Kidney epithelial cell (primary cell): ENCODE measurements around the gene ALPP. TPM values are rescaled to one million over a fixed set of nuclear protein-coding genes. Genes with fewer than 3 reads are reported as not detected.
"Not testable (repeated sequence)": the region's sequence is repeated elsewhere in the genome, so short reads cannot be mapped to it uniquely, and the experiment has no call there.

ENCODE experiments used
- DNase-seq: peaks from one replicate; pipeline ENCODE4 v3.0.0-alpha.2; 2010; ENCODE audit warnings: low read depth
- H3K27me3 ChIP-seq: 2 replicates; pipeline ENCODE4 v1.6.0; 2011; ENCODE audit warnings: low read length; ENCODE audit not compliant: control insufficient read depth, insufficient read depth
- H3K36me3 ChIP-seq: 2 replicates; pipeline ENCODE4 v1.5.1; 2011; ENCODE audit warnings: low read length; ENCODE audit not compliant: control insufficient read depth, insufficient read depth
- H3K4me3 ChIP-seq: 2 replicates; pipeline ENCODE4 v1.5.1; 2011; ENCODE audit warnings: low read depth, mild to moderate bottlenecking, control low read depth, low read length
- total RNA-seq: library from RNA; depleted of rRNA; stranded (reverse); fragments of >200 nt; gene quantifications from 2 replicates; pipeline ENCODE4 v1.2.3, GENCODE V29; 2015
- TF ChIP-seq, protein P1 (sequence below): IDR thresholded peaks from 2 replicates; pipeline ENCODE4 v1.5.1; 2011; ENCODE audit warnings: mild to moderate bottlenecking, moderate library complexity, low read length, control low read depth, inconsistent platforms; ENCODE audit not compliant: insufficient read depth, poor library complexity, severe bottlenecking

The ALPP gene
- total RNA-seq, 1 donor from 2014 or later: not detected

DNA sequence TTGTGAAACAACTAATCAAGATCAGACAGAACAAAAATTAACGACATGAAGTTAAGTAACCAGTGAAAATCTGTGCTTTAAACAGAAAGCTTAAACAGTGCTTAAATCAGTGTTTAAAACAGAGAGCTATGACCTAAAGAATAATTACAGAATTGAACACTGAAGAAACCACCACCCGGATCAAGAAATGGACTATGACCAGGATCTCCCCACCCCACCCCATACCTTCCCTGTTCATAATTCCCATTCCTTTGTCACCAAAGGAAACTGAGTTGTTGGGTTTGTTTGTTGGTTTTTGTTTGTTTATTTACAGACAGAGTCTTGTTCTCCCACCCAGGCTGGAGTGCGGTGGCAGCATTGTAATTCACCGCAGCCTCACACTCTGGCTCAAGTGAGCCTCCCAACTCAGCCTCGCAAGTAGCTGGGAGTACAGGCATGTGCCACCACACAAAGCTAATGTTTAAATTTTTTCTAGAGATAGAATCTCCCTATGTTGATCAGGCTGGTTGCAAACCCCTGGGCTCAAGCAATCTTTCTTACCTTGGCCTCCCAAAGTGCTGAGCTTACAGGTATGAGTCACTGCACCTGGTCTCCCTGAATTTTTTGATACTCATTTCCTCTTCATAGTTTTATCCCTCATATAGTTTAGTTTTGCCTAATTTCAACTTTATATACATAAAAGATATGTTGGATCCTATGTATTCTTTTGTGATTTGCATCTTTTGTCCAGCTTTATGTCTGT, 19.9 kb downstream of the ALPP start:
- TF ChIP-seq, protein P1, sequence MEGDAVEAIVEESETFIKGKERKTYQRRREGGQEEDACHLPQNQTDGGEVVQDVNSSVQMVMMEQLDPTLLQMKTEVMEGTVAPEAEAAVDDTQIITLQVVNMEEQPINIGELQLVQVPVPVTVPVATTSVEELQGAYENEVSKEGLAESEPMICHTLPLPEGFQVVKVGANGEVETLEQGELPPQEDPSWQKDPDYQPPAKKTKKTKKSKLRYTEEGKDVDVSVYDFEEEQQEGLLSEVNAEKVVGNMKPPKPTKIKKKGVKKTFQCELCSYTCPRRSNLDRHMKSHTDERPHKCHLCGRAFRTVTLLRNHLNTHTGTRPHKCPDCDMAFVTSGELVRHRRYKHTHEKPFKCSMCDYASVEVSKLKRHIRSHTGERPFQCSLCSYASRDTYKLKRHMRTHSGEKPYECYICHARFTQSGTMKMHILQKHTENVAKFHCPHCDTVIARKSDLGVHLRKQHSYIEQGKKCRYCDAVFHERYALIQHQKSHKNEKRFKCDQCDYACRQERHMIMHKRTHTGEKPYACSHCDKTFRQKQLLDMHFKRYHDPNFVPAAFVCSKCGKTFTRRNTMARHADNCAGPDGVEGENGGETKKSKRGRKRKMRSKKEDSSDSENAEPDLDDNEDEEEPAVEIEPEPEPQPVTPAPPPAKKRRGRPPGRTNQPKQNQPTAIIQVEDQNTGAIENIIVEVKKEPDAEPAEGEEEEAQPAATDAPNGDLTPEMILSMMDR: no peak
- Histone ChIP-seq H3K4me3 (no peak overlapping the region), H3K36me3 (no peaks in the 10 kb centered on the region), H3K27me3 (peaks cover 2% of the 10 kb centered on the region)
- DNase-seq: no peak

DNA sequence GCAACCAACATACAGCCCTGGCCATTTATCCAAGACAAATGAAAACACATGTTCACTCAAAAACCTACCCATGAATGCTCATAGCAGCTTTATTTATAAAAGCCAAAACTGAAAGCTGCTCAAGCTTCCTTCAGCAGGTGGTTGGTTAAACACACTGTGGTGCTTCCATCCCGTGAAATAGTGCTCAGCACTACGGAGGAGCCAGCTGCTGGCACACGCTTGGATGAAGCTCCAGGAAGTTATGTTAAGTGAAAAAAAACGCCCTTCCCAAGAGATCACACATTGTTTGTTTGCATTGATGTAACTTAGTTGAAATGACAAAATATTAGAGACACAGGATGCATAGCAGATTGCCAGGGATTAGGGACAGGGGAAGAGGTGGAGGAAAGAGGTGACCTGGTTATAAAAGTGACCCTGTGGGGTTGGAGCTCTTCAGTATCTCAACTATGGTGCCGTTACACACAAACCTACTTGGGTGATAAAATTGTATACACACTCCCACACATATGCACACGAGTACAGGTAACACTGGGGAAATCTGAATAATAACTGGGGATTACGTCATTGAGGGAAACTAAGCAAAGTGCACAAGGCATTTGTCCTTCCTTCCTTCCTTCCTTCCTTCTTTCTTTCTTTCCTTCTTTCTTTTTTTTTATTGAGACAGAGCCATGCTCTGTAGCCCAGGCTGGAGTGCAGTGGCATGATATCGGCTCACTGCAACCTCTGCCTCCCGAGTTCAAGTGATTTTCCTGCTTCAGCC, 21.9 kb downstream of the ALPP start:
- Histone ChIP-seq H3K36me3 (no peaks in the 10 kb centered on the region), H3K27me3 (peaks cover 2% of the 10 kb centered on the region), H3K4me3 (no peak overlapping the region)
- TF ChIP-seq, protein P1: no peak
- no peak for DNase-seq

DNA sequence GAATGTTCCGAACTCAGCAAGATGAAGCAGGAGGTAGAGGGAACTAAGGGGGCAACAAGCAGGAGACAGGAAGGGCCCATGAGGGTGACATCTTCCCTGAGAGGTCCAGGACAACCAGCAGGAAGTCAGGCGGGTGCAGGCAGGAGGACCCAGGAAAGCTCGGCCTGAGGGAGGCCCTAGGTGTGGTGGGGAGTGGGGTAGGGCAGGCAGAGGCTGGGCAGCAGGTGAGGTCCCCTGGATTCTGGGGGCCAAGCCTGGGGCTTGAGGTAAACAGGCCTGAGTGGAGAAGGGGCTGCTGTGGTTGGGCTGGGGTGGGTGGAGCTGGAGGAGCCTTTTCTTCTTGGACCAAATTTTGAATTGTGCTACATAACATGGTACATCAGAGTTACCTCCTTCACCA, 24.0 kb downstream of the ALPP start:
- Histone ChIP-seq H3K36me3 (no peaks in the 10 kb centered on the region), H3K4me3 (no peak overlapping the region), H3K27me3 (peaks cover 2% of the 10 kb centered on the region)
- TF ChIP-seq, protein P1: no peak
- no peak for DNase-seq

DNA sequence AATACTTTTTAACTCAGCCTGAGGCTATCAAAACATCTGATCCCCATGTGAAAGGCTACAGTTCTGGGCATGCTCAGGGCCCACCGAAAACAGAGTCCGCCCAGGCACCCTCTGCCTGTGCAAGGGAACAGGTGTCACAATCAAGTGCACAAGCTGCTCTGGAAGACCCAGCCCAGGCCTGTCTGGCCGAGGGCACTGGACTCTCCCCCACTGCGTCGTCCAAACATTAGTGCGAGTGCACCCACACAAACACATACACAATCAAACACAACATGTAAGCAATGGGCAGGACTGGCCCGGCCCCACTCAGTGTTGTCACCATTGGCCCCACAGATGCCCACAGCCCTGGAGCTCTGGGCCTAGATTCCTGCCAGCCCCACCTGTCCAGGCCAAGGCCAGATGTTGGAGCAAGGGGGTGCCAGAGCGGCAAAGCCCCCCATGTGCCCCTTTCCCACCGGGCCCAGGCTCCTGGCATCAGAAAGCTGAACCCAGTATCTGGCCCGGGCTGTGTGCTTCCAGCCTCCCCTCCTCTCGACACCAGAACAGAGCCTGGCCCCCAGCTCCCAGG, 27.5 kb downstream of the ALPP start:
- TF ChIP-seq, protein P1: no peak
- Histone ChIP-seq H3K36me3 (no peaks in the 10 kb centered on the region), H3K27me3 (peaks cover 20% of the 10 kb centered on the region), H3K4me3 (no peak overlapping the region)
- DNase-seq: no peak

DNA sequence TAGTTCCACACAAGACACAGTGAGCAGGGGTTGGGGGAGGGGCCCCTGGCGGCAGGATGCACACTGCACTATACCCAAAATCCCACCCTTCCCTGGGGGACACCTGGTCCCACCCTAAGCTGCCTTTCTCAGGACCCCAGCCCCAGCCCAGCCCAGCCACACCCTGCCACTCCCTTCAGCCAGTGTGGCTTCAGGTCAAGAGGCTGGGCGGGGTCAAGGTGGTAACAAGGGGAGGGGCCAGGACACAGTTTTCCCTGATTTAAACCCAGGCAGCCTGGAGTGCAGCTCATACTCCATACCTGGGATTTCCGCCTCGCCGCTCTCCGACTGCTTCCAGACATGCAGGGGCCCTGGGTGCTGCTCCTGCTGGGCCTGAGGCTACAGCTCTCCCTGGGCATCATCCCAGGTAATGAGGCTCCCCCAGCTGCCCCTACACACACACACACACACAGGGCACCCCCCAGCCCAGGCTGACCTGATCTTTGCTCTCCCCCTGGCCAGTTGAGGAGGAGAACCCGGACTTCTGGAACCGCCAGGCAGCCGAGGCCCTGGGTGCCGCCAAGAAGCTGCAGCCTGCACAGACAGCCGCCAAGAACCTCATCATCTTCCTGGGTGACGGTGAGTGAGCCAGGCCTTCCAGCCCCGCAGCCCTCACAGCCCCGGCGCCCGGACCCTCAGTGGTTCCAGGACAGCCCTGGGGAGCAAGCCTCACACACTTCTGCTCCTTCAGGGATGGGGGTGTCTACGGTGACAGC, 28.2 kb downstream of the ALPP start, which contains the start of gene ALPG:
Gene ALPG (plus strand): TSS at position 289 of the 755 bp plus-strand sequence. CDS start 51 bp downstream, at position 340.
- TF ChIP-seq, protein P1: no peak
- no peak for DNase-seq
- no peaks in the 10 kb centered on the region for H3K36me3 ChIP-seq
- no peak within 1 kb of the TSS for H3K4me3 ChIP-seq
- peaks cover 20% of the 10 kb centered on the region for H3K27me3 ChIP-seq

DNA sequence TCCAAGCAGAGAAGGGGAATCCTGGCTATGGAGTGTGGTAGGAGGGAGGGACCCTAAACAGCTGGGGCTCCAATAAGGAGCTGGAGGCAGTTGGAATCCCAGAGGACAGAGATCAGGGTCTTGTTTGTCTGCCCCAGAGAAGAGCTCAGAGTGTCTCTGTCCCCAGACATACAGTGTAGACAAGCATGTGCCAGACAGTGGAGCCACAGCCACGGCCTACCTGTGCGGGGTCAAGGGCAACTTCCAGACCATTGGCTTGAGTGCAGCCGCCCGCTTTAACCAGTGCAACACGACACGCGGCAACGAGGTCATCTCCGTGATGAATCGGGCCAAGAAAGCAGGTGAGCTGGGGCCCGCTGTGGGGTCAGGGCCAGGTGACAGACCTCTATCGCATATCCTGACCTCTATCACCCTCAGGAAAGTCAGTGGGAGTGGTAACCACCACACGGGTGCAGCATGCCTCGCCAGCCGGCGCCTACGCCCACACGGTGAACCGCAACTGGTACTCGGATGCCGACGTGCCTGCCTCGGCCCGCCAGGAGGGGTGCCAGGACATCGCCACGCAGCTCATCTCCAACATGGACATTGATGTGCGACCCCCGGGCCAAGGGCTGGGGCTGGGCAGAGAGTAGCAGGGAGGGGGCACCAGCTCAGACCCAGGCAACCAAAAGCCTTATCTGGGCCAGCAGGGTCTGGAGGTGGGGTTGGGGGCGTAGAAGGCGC, 29.0 kb downstream of the ALPP start:
- peaks cover 19% of the 10 kb centered on the region for H3K27me3 ChIP-seq
- not testable (repeated sequence) for H3K36me3 ChIP-seq, DNase-seq, H3K4me3 ChIP-seq

DNA sequence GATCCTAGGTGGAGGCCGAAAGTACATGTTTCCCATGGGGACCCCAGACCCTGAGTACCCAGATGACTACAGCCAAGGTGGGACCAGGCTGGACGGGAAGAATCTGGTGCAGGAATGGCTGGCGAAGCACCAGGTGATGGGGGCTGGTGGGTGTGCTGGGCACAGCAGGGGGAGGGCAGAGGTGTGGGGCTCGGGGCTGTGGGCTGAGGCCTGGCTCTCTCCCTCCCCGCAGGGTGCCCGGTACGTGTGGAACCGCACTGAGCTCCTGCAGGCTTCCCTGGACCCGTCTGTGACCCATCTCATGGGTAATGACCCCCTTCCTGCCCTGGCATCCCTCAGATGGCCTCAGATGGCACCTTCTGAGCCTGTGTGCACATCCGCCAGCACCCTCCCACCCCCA, 29.7 kb downstream of the ALPP start:
- not testable (repeated sequence) for DNase-seq, H3K4me3 ChIP-seq, H3K36me3 ChIP-seq
- H3K27me3 ChIP-seq: peaks cover 23% of the 10 kb centered on the region

DNA sequence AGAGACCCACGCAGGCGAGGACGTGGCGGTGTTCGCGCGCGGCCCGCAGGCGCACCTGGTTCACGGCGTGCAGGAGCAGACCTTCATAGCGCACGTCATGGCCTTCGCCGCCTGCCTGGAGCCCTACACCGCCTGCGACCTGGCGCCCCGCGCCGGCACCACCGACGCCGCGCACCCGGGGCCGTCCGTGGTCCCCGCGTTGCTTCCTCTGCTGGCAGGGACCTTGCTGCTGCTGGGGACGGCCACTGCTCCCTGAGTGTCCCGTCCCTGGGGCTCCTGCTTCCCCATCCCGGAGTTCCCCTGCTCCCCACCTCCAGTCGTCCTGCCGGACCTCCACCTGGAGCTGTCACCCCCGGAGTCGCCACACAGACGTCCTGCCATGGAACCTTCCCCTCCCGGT, 31.1 kb downstream of the ALPP start:
- DNase-seq, H3K4me3 ChIP-seq, H3K36me3 ChIP-seq: not testable (repeated sequence)
- peaks cover 26% of the 10 kb centered on the region for H3K27me3 ChIP-seq
